ENCODE results near the gene SH3D19. TPM values are rescaled to one million over a fixed set of nuclear protein-coding genes. Genes with fewer than 3 reads are reported as not detected.

SH3D19 gene
- total RNA-seq, 4 donors from 2014 or later: 159 to 290 (median 244) TPM

Small RNAs within 50 kb of the gene (small RNA-seq; reads per million reads assigned to genes)
- not detected for gene AC104819.2
- gene RNU6-1282P: not detected
- not detected for gene SNORD73A
- gene SNORD73B: 0.66 reads per million

Other genes starting within 250 kb of the SH3D19 start
- 1,000 to 10,000 TPM; 2,090 to 3,011 (median 2,639) TPM for gene RPS3A, start 226.0 kb downstream of the SH3D19 start, total RNA-seq
- not detected for gene PRSS48, start 48.4 kb downstream of the SH3D19 start, total RNA-seq
- 10 to 100 TPM in 1 of 4 donors, 1 to 10 TPM in 3; 4.9 to 59.4 (median 9.0) TPM for gene FHIP1A, start 83.6 kb upstream of the SH3D19 start, total RNA-seq

Measured in tibial nerve (tissue), 4 donors.